Measurements from ENCODE around the gene KCNT2. TPM values are rescaled to one million over a fixed set of nuclear protein-coding genes. Genes with fewer than 3 reads are reported as not detected.

The KCNT2 gene
- total RNA-seq, 2 experiments from 2014 or later, result not detected

DNA sequence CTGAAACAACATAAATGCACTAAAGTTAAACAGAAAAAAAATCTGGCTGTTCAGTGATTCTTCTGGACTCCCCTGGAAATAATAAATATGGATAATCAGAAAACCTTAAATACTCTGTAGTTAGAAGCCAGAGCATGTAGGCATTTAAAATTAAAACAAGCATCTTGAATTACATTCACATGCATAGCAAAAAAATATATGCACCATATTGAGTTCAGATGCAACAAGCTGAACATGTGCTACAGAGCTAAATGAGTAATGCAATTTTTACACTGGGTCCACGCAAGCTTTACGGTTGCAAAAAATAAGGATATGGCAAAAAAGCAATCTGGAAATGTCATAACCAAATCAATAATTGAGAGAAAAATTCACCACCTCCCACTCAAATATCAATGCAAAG lies 11.5 kb upstream of the KCNT2 start:
- POLR2A ChIA-PET, result no interaction called here
- no peaks in the 10 kb centered on the region for H3K4me1 Mint-ChIP-seq
- no peaks in the 10 kb centered on the region for H3K36me3 Mint-ChIP-seq
- no peak overlapping the region for H3K4me3 Mint-ChIP-seq
- no peaks in the 10 kb centered on the region for H3K9me3 Mint-ChIP-seq
- no peaks in the 10 kb centered on the region for H3K27me3 Mint-ChIP-seq
- no peak overlapping the region for H3K27ac Mint-ChIP-seq
- ATAC-seq (ENCODE audit: low read depth) (no peak), DNase-seq (no peak)

DNA sequence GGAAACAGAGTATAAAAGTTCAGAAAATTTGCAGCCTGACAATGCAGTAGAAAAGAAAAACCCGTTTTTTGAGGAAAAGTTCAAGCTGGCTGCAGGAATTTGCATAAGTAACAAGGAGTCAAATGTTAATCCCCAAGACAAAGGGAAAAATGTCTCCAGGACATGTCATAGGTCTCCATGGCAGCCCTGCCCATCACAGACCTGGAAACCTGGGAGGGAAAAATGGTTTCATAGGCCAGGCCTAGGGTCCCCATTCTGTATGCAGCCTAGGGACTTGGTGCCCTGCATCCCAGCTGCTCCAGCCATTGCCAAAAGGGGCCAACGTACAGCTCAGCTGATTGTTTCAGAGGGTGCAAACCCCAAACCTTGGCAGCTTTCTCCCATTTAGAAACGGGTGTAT lies 3.6 kb upstream of the KCNT2 start:
- Mint-ChIP-seq H3K4me3 (no peak overlapping the region), H3K36me3 (no peaks in the 10 kb centered on the region), H3K27ac (no peak overlapping the region), H3K9me3 (no peaks in the 10 kb centered on the region), H3K4me1 (peaks cover 2% of the 10 kb centered on the region), H3K27me3 (peaks cover 37% of the 10 kb centered on the region)
- no peak for DNase-seq
- ATAC-seq (ENCODE audit: low read depth), result no peak
- POLR2A ChIA-PET, result no interaction called here

DNA sequence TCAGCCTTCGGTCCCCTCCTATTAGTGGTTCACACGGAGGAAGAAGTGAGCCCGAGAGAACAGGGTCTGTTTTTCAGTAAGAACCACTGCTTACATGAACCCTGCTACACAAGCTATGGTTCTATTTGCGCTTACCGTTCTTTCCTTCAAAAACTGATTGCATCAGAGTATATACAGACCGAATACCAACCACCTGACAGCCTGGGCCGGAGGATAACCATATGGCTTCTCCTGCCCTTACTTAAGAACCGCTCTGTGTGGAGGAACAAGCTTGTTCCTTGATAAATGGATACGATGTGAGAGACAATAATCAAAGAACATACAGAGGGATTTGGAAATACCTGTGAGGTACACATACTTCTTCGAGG lies 1.1 kb upstream of the KCNT2 start:
- ATAC-seq (ENCODE audit: low read depth), result no peak
- no peak overlapping the region for H3K4me3 Mint-ChIP-seq
- H3K4me1 Mint-ChIP-seq, result peaks cover 2% of the 10 kb centered on the region
- H3K9me3 Mint-ChIP-seq, result no peaks in the 10 kb centered on the region
- H3K27me3 Mint-ChIP-seq, result peaks cover 39% of the 10 kb centered on the region
- no peak overlapping the region for H3K27ac Mint-ChIP-seq
- no peak for DNase-seq
- H3K36me3 Mint-ChIP-seq, result no peaks in the 10 kb centered on the region
- POLR2A ChIA-PET, result no interaction called here

DNA sequence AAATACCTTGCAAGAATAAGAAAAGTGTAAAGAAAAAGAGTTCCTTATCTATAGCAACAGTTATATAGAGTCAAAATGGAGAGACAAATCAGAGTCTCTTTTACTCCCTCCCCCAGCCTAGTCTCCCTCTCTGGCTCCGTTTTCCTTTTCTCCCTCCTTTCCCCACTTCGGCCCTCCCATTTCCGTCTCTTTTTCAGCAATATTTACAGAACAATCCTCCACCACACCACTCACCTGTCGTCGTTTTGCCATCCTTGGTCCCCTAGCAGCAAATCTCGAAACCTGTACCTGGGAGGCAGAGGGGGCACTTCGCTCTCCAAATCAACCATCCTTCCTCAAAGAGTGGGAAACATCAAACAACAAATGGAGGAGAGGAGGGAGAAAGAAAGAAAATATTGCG lies 259 bp downstream of the KCNT2 start:
- Mint-ChIP-seq H3K9me3 (no peaks in the 10 kb centered on the region), H3K4me3 (peak overlapping the region; percentile 20), H3K27ac (no peak overlapping the region), H3K36me3 (no peaks in the 10 kb centered on the region), H3K27me3 (peaks cover 39% of the 10 kb centered on the region), H3K4me1 (peaks cover 2% of the 10 kb centered on the region)
- ATAC-seq (ENCODE audit: low read depth), result no peak
- POLR2A ChIA-PET, result no interaction called here
- no peak for DNase-seq

DNA sequence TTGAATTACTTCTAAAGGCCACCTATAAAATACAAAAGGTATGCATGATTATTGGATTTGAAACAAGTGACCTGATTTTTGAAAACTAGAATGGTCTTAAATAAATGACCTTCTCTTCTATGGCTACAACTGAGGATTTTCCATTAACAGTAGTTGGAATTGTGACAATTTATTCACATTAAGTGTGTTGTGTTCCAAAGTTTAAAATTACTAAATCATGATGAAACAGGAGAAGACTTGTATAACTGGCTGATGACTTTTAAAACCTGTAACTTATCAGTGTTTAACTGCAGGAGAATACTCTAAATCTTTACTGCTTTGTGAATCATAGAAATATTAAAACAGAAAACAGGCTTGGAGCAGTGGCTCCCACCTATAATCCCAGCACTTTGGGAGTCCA lies 4.6 kb downstream of the KCNT2 start:
- DNase-seq (no peak), ATAC-seq (ENCODE audit: low read depth) (no peak)
- H3K27me3 Mint-ChIP-seq, result peaks cover 19% of the 10 kb centered on the region
- peaks cover 2% of the 10 kb centered on the region for H3K4me1 Mint-ChIP-seq
- no peak overlapping the region for H3K4me3 Mint-ChIP-seq
- H3K27ac Mint-ChIP-seq, result no peak overlapping the region
- H3K9me3 Mint-ChIP-seq, result no peaks in the 10 kb centered on the region
- POLR2A ChIA-PET, result no interaction called here
- no peaks in the 10 kb centered on the region for H3K36me3 Mint-ChIP-seq

DNA sequence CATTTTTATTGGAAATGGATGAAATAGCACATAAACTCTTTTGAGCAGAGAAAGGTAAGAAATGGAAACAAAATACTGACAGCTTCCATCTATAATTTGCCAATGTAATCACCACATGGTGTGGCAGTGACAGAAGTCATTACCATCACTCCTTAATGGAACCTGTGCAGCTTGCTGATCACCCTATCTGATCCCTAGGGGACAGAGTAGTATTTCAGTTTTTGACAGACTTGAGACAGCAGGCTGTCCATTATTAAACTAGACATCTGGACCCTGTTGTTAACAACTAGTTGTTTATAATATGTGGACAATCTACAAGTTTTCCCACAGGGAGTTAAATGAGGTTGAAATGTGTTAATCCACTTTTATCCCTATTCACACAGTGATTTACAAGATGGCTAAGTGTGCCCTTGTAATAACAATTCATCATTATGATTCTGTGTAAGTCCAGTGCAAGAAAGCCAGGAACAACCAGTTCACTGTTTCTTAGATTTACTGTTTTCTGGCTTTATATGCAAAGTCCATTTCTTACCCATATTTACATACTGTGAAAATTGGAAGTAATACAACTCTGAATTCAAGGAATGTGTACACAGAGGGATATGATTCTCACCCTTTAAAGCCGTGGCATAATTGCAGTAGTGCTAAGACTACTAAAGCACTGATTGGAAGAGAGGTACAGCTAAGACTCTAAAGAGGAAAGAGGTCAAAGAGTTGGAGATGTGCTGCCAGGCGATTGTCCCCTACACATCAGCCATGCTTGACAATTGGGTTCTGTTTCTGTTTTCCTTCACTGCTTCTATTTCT lies 9.1 kb downstream of the KCNT2 start:
- no peak overlapping the region for H3K4me3 Mint-ChIP-seq
- H3K36me3 Mint-ChIP-seq, result no peaks in the 10 kb centered on the region
- no peaks in the 10 kb centered on the region for H3K9me3 Mint-ChIP-seq
- H3K4me1 Mint-ChIP-seq, result no peaks in the 10 kb centered on the region
- H3K27me3 Mint-ChIP-seq, result no peaks in the 10 kb centered on the region
- H3K27ac Mint-ChIP-seq, result no peak overlapping the region
- no peak for ATAC-seq (ENCODE audit: low read depth)
- no peak for DNase-seq
- POLR2A ChIA-PET, result no interaction called here

DNA sequence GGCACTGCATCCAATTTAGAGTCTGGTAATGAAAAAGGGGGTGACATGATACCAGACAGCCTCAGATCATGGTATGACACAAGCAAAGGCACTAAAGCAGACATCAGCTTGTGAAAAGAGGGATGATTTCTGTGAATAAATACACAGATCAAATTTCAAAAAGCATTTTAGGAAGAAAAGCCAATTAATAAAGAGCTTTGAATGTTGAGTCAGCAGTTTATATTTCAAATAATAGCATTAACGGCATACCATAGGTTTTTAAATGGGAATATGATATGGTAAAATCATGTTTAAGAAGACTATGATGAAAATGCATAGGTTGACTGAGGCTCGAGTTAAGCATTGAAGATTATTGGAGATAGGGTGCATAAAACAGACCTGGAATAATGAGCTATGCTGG lies 13.5 kb downstream of the KCNT2 start:
- Mint-ChIP-seq H3K9me3 (no peaks in the 10 kb centered on the region), H3K36me3 (no peaks in the 10 kb centered on the region), H3K4me1 (no peaks in the 10 kb centered on the region), H3K4me3 (no peak overlapping the region), H3K27ac (no peak overlapping the region), H3K27me3 (no peaks in the 10 kb centered on the region)
- ATAC-seq (ENCODE audit: low read depth), result no peak
- DNase-seq, result no peak
- POLR2A ChIA-PET, result no interaction called here

DNA sequence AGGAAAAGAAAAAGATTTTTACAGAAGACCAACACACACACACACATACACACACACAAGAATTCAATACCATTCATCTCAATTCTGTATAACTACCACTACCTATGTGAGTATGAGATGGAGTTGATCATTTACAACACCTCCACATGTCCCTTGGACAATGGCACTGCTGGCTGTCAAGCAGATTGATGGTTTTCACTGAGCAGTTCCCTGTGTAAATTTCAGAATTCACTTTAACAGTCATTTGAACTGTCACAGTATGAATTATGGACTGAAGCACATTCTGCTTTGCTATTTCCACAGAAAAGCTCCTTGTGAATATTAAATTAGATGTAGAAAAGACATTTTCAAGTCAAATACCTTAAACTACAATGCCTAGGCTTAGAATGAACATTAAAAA lies 14.3 kb downstream of the KCNT2 start:
- Mint-ChIP-seq H3K27ac (no peak overlapping the region), H3K36me3 (no peaks in the 10 kb centered on the region)

DNA sequence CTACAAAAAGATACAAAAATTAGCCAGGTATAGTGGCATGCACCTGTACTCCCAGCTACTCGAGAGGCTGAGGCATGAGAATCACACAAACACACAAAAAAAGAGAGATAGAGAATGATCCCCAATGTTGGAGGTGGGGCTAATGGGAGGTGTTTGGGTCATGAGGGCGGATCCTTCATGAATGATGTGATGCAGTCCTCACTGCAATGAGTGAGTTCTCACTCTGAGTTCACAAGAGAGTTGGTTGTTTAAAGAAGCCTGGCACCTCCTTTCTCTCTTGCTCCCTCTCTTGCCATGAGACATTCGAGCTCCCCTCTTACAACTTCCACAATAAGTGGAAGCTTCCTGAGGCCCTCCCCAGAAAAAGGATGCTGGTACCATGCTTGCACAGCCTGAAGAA lies 17.3 kb downstream of the KCNT2 start:
- Mint-ChIP-seq H3K4me1 (no peaks in the 10 kb centered on the region), H3K9me3 (no peaks in the 10 kb centered on the region), H3K27me3 (no peaks in the 10 kb centered on the region), H3K27ac (no peak overlapping the region), H3K36me3 (no peaks in the 10 kb centered on the region), H3K4me3 (no peak overlapping the region)
- ATAC-seq (ENCODE audit: low read depth) (no peak), DNase-seq (no peak)
- POLR2A ChIA-PET, result no interaction called here

More for the DNA sequence above, 14.3 kb downstream of the KCNT2 start:
- no peaks in the 10 kb centered on the region for H3K27me3 Mint-ChIP-seq
- POLR2A ChIA-PET, result no interaction called here
- H3K4me3 Mint-ChIP-seq, result no peak overlapping the region
- ATAC-seq (ENCODE audit: low read depth), result no peak
- DNase-seq, result no peak
- H3K9me3 Mint-ChIP-seq, result no peaks in the 10 kb centered on the region
- no peaks in the 10 kb centered on the region for H3K4me1 Mint-ChIP-seq

DNA sequence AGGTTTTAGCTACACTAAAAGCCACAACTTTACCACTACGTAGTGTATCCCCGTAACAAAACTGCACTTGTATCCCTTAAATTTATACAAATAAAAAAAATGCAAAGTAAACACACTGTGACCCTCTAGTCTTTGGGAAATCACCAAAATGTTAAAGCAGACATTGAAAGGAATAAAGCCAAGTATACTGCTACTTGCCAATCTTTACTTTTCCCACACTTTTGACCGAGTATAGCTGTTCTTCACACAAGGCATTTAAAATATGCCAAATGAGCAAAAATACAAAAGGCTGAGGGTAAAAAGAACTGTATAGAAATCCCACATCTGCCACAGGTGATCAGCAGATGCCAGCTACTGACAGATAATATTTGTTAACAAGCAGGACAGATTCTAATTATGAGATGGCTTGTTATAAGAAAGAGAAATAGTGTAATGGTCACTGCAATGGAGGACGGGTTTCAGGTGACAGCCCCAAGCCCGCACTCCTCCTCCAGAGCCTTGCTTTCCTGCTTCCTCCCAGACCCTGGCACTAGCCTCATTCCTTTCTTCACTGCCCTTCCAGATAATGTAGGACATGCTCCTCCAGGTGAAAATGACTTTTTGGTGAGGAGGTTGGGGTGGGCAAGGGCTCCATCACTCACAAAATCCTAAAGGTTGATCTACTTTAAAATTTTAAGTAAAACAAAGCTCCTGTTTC lies 18.1 kb downstream of the KCNT2 start:
- no peaks in the 10 kb centered on the region for H3K36me3 Mint-ChIP-seq
- H3K4me1 Mint-ChIP-seq, result no peaks in the 10 kb centered on the region
- no peaks in the 10 kb centered on the region for H3K27me3 Mint-ChIP-seq
- no peak overlapping the region for H3K27ac Mint-ChIP-seq
- ATAC-seq (ENCODE audit: low read depth) (no peak), DNase-seq (no peak)
- H3K9me3 Mint-ChIP-seq, result no peaks in the 10 kb centered on the region
- POLR2A ChIA-PET, result no interaction called here
- no peak overlapping the region for H3K4me3 Mint-ChIP-seq

DNA sequence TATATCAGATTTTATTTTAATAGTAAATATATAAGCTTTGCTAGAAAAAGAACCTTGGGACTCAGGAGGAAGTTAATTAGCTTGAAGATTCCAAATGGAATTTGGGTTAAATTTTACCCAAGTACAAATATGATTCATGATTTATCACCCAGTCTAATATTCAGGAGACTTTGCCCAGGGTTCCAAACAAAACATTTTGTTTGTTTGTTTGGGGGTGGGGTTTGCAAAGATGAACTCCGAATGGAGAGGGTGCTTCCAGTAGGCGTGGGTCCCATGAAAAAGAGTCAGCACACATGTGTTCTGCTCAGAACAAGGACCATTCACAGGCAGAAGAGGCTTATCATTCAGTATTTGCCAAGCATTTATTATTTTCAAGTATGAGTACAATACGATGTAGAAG lies 23.5 kb downstream of the KCNT2 start:
- H3K9me3 Mint-ChIP-seq, result no peaks in the 10 kb centered on the region
- H3K4me1 Mint-ChIP-seq, result no peaks in the 10 kb centered on the region
- H3K36me3 Mint-ChIP-seq, result no peaks in the 10 kb centered on the region
- no peak overlapping the region for H3K27ac Mint-ChIP-seq
- POLR2A ChIA-PET, result no interaction called here
- no peak overlapping the region for H3K4me3 Mint-ChIP-seq
- ATAC-seq (ENCODE audit: low read depth) (no peak), DNase-seq (no peak)
- no peaks in the 10 kb centered on the region for H3K27me3 Mint-ChIP-seq

DNA sequence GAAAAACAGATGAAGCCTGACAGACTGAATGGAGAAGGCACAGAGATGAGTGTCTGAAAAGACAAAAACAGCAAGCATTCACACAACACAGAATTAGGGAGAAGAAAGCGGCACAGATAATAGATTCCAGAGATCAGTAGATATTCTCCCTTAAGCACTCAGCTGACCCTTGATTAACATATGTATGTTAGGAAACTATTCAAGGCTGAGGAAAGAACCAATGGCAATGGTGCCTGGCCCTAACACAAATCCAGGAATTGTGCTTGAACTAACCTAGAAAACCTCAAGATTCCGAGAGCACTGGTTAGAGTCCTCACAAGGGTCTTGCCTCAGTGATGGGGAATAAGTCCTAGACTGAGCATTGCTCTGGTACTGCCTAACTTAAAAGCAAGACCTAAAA lies 30.9 kb downstream of the KCNT2 start:
- Mint-ChIP-seq H3K4me1 (no peaks in the 10 kb centered on the region), H3K27me3 (no peaks in the 10 kb centered on the region), H3K4me3 (no peak overlapping the region), H3K27ac (no peak overlapping the region), H3K36me3 (no peaks in the 10 kb centered on the region), H3K9me3 (no peaks in the 10 kb centered on the region)
- POLR2A ChIA-PET, result no interaction called here
- ATAC-seq (ENCODE audit: low read depth) (no peak), DNase-seq (no peak)

DNA sequence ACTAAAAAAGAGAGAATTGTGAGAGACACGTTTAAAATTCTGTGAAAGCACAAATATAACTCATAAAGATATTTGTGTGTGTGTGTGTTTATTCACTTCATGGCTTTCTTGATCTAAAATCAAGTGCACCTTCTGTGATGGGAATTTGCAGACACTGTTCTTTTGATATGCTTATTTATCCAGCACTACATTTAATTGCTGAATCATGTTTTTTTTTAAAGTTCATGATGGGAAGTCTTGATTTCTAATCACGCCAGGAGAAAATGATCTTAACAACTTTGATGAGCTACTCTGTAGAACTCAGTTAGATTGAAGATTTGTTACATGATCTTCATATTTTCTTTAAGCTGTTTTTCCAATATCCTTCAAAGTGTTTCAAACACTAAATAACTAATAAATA lies 35.0 kb downstream of the KCNT2 start:
- POLR2A ChIA-PET, result no interaction called here
- H3K9me3 Mint-ChIP-seq, result no peaks in the 10 kb centered on the region

DNA sequence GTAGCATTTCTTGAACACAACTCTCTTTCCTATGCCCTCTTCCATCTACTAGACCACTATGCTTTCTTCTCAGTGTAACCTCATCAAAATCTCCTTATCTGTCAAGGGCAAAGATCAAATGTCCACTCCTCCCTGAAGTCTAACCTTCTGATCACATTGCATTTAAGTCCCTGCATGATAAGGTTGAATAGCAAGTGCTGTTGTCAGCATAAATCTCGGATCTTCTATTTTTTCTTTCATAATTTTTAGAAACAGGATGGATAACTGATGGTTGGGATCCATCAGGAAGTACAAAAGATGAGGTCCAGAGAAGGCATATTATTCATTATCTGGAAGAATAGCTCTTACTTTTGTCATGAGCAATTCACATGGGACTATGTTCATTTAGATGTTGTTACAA lies 41.0 kb downstream of the KCNT2 start:
- POLR2A ChIA-PET, result no interaction called here
- Mint-ChIP-seq H3K4me1 (no peaks in the 10 kb centered on the region), H3K9me3 (peaks cover 1% of the 10 kb centered on the region), H3K36me3 (no peaks in the 10 kb centered on the region), H3K4me3 (no peak overlapping the region), H3K27me3 (no peaks in the 10 kb centered on the region), H3K27ac (no peak overlapping the region)
- DNase-seq (no peak), ATAC-seq (ENCODE audit: low read depth) (no peak)

More for the DNA sequence above, 35.0 kb downstream of the KCNT2 start:
- H3K36me3 Mint-ChIP-seq, result no peaks in the 10 kb centered on the region
- no peak overlapping the region for H3K27ac Mint-ChIP-seq
- no peak overlapping the region for H3K4me3 Mint-ChIP-seq
- ATAC-seq (ENCODE audit: low read depth) (no peak), DNase-seq (no peak)
- H3K4me1 Mint-ChIP-seq, result no peaks in the 10 kb centered on the region
- H3K27me3 Mint-ChIP-seq, result no peaks in the 10 kb centered on the region
